Spleen (tissue), 7 donors: Measurements from ENCODE around the gene LRRK1.

Experiments used
- CTCF ChIP-seq, 11 experiments: fragments of 200-600 bp in 7 of 11; fragments of 450-650 bp in 4 of 11; sonication (generic) in 4 of 11; IDR thresholded peaks in 8 of 11; conservative IDR thresholded peaks in 3 of 11; 1 replicate in 7 of 11; 2 replicates in 4 of 11; pipeline versions ENCODE4 v1.4.0 to v1.8.0; 2016 to 2021; ENCODE audit warnings: antibody characterized with exemption in 11 of 11, inconsistent platforms in 4 of 11, mild to moderate bottlenecking in 1 of 11
- POLR2A ChIP-seq, 3 donors: fragments of 450-650 bp; IDR thresholded peaks; one replicate each; pipeline ENCODE4 v1.5.1; 2017; ENCODE audit warnings: antibody characterized with exemption in 3 of 3, mild to moderate bottlenecking in 1 of 3
- POLR2AphosphoS5 ChIP-seq, 3 donors: sonication (generic); formaldehyde crosslinking; IDR thresholded peaks; one replicate each; pipeline ENCODE4 v1.5.1; 2017; ENCODE audit warnings: antibody characterized with exemption in 3 of 3
- donor health status: DM: no; HTN: no; CAD: no; lungs with moderate emphysema.
- donor health status: DM: no; HTN: no; CAD: no.
- donor health status: DM: no; HTN: no; CAD: no.

GRCh38 chr15:101043011-101043410 is 123.9 kb downstream of the LRRK1 start:
- no peak for TF ChIP-seq CTCF (IDR thresholded peaks at IDR 0.05 in 8 of 11, conservative IDR thresholded peaks at IDR 0.05 in 3 of 11)
- TF ChIP-seq POLR2AphosphoS5 (IDR thresholded peaks at IDR 0.05) = no peak
- TF ChIP-seq POLR2A (IDR thresholded peaks at IDR 0.05) = no peak
